Posterior vena cava (tissue), 2 donors: ENCODE measurements around the gene KRT81. TPM values are rescaled to one million over a fixed set of nuclear protein-coding genes. Genes with fewer than 3 reads are reported as not detected.

Source experiments
- total RNA-seq, 2 donors: library from RNA; stranded (reverse); fragmentation: NEBNext Ultra II Directional; extraction: Animal tissue kit (Norgen Biotek cat#: 25700); gene quantifications; one replicate each; pipeline ENCODE4 v1.2.1, GENCODE V29; 2021
- donor health status: DM: yes; HTN: yes; CAD: no.
- donor health status: DM: yes; HTN: yes; CAD: no.

The KRT81 gene
- total RNA-seq, 2 donors from 2014 or later, result not detected

Other genes starting within 250 kb of the KRT81 start
- 100 to 1,000 TPM; 197 to 567 TPM for gene NR4A1, start 240.1 kb downstream of the KRT81 start, total RNA-seq
- gene ATG101, start 221.6 kb downstream of the KRT81 start, total RNA-seq, result 10 to 100 TPM; 26.4 to 30.8 TPM
- under 1 TPM in 1 of 2 donors, not detected in 1; 0.19 TPM for gene SMIM41, start 211.8 kb downstream of the KRT81 start, total RNA-seq
- under 1 TPM; 0.19 to 0.48 TPM for gene KRT80, start 99.5 kb downstream of the KRT81 start, total RNA-seq
- gene KRT7, start 58.3 kb downstream of the KRT81 start, total RNA-seq, result 1 to 10 TPM; 4.1 to 6.8 TPM
- gene KRT86, start 16.9 kb downstream of the KRT81 start, total RNA-seq, result not detected
- not detected for gene KRT83, start 29.9 kb upstream of the KRT81 start, total RNA-seq
- not detected for gene KRT85, start 75.9 kb upstream of the KRT81 start, total RNA-seq
- gene KRT84, start 94.1 kb upstream of the KRT81 start, total RNA-seq, result not detected
- not detected for gene KRT82, start 114.8 kb upstream of the KRT81 start, total RNA-seq
- not detected for gene KRT75, start 142.8 kb upstream of the KRT81 start, total RNA-seq
- gene KRT6B, start 160.6 kb upstream of the KRT81 start, total RNA-seq, result not detected
- gene KRT6C, start 182.3 kb upstream of the KRT81 start, total RNA-seq, result not detected
- gene KRT6A, start 201.7 kb upstream of the KRT81 start, total RNA-seq, result not detected
- gene KRT5, start 228.9 kb upstream of the KRT81 start, total RNA-seq, result not detected